ENCODE measurements around the gene SUGCT.

The SUGCT gene

DNA sequence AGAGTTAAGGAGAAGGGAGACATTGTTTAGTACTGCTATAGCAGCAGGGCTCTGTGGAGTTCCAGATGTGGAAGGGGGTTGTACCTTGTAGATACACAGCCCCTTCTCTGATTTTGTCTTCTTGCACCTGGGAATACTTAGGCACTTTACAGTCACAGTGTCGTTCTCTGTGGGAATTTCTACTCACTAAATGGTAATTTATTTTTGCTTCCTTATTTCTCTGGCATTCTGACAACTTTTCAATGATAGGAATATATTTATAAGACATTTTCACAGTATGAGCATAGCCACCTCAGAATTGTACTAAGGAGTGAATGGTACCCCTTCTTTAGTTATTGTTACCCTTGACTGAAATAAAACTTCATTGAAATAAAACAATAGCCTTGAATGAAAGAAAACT is 132.8 kb downstream of the SUGCT start:
- DNase-seq, result no peak

DNA sequence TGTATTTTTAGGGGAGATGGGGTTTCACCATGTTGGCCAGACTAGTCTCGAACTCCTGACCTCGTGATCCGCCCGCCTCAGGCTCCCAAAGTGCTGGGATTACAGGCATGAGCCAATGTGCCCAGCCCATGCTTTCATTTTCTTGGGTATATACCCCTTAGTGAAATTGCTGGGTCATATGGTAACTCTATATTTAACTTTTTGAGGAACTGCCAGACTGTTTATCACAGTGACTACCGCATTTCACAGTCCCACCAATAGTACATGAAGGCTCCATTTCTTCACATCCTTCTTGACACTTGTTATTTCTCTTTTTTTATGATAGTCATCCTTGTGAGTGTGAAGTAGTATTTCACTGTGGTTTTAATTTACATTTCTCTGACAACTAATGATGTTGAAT is 134.0 kb downstream of the SUGCT start:
- peak; percentile 97 for DNase-seq

DNA sequence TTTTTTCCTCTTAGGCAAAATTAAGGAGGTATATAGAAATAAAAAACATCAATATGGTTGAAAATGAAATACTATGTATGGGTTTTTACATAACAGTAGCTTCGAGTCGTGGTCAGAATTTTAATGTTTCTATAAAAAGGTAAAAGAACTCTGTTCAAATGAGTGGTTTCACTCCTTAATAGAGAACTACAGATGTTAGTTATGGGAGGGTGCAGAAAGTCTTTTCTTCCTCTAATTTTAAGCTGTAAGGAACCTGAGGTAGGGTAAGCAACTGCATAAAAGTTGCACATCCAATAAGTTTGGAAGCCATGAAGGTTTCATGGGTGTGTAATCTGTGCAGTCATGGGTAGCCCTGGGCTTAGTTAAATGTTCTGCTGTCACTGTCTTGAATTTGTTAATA is 141.3 kb downstream of the SUGCT start:
- no peak for DNase-seq

DNA sequence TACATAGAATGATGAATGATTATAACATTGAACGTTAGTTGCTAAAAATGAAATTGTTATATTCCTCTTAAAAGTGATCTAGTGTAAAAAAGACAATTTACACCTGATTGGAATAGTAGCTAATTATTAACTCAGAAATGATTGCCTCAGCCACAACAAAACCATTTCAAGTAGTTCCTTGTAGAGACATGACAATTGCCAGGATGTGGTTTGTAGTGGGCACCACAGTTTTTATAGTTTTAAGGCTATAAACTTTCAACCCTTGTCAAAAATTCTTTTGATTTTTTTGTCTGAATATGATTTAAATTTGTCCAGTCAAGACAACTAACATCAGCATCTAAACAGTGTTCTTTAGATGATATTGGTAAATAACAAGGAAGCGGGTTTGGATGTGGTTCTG is 145.2 kb downstream of the SUGCT start:
- no peak for DNase-seq

DNA sequence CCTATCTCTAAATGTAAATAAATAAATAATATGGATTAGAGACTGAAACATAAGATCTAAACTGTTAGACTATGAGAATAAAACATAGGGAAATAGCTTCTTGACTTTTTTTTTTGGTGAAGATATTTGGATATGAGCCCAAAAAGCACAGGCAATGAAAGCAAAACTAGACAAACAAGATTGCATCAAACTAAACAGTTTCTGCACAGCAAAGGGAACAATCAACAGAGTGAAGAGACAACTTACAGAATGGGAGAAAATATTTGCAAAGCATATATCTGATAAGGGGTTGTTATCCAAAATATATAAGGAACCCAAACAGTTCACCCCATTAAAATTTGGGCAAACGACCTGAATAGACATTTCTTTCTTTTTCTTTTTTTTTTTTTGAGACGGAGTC is 148.1 kb downstream of the SUGCT start:
- DNase-seq, result no peak

DNA sequence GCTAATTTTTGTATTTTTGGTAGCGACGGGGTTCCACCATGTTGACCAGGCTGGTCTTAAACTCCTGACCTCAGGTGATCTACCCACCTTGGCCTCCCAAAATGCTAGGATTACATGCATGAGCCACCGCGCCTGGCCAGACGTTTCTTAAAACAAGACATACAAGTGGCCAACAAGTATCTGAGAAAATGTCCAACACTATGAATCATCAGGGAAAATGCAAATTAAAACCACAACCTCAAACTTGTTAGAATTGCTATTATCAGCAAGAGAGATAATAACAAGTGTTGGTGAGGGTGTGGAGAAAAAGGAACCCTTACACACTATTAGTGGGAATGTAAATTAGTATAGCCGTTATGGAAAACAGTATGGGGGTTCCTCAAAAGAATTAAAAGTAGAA is 148.6 kb downstream of the SUGCT start:
- no peak for DNase-seq

DNA sequence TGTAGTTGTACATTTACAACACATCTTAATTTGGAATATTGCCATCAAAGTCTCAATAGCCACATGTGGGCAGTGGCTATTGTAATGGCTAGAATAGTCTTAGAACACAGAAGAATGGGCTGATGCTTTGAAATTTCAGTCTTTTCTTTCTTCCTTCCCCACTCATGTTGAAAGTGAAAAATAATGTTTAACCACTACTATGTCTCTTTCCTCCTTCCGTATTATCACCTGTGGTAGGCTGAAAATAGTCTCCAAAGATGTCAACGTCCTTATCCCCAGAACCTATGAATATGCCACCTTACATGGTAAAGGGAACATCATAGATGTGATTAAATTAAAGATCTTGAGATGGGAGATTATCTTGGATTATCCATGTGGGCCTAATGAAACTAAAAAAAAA is 154.0 kb downstream of the SUGCT start:
- DNase-seq, result no peak

DNA sequence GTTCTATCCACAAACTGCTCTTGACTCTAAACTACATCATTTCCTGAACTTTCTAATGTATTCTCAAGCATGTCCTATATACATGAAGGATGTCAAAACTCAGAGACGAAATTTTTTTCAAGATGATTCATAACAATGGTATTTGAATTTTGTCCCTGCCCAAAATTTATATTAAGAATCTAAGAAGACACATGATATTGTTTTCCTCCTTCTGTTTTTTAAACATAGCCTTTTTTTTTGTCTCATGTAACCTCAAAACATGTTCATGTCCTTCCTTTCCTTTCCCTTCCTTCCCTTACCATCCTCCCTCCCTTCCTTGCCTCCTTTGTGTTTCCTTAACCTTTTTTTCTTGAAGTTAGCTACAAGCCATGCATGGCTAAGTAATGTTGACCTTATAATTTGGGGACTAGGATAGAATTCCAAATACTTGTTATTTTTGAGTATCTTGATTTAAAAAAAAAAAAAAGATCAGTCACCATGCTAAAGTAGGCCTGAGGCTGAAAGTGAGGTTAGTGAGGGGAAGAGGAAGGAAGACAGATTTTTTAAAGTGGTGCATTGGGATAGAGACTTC is 163.0 kb downstream of the SUGCT start:
- DNase-seq, result no peak

DNA sequence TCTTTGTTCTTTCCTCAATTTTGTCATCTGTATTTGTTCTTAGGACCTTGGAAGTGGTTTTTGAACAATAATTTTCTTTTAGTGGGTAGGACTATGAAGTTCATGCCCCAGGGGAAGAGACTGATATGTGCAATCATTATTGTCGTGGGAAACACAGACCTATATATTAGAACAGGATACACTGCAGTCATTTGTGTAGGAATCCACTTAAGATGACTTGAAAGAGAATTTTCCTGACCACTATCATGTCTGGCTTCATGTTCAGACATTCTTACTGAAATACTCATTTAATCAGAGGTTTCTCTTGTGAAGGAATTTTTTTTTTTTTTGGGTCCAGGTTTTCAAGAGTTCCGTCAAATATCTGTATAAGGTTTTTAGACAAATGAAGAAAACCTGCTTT is 163.6 kb downstream of the SUGCT start:
- no peak for DNase-seq

DNA sequence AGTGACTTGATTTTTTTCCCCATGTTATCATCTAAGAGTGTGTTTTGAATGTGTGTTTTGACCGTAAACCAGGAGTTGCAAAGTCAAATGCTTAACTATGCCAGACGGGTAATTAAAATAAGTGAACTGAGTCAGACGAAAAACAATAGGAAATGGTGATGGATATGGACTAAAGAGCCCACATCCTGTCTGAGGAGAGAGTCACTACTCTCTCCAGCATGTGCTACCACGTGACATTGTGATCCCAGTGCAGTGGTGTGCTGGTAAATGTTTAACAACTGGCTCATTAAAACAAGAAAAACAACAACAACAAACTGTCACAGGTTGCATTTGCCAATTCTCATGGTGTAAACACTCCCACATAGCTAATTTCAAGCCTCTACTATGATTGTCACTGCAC is 164.3 kb downstream of the SUGCT start:
- DNase-seq, result no peak

DNA sequence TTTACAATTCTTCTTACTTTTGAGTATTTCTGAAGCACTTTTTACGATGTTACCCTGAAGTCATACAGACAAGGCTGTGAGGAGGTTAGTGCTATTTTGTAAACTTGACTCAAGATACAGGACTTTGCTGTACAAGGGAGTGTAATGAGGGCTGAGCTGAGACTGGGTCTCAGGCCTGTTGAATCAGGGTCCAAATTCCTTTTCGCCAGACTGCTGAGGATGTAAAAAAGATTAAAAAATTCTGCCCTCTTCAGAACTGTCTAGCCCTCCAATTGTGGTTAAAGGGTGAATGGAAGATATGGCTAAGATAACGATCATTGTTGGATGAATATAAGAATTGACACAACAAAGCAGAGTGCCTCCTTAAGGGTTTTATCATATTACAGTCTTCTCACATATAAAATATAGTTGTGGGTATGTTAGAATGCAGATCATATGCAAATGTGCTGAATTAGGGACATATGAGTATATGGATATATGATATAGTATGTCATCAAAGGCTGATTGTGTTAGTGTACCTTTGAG is 165.4 kb downstream of the SUGCT start:
- DNase-seq, result no peak

DNA sequence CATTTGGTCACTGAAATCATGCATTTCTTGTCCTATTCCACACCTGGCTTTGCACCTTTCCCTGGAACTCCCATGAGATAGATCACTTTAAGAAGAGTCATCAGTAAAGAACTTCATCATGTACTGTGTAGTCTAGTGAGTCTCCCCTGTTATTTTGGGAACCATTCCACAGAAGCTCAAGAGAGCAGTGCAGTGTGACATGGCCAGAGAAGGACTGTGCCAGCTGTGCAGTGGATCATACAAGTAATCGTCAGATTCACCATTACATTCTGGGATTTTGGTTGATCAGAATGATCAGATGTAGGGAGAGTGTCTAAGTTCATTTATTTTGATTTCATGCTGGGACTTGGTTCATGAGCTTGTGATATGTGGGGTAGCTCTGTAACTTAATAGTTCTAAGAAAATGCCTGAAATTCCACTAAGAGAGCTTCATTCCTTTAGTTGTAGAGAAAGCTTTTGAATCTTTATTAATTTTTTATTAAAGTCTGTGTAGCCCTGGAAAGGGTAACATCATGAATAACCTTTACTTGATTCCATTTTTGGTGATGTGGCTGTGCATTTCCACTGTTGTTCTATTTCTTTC is 166.8 kb downstream of the SUGCT start:
- DNase-seq, result no peak

DNA sequence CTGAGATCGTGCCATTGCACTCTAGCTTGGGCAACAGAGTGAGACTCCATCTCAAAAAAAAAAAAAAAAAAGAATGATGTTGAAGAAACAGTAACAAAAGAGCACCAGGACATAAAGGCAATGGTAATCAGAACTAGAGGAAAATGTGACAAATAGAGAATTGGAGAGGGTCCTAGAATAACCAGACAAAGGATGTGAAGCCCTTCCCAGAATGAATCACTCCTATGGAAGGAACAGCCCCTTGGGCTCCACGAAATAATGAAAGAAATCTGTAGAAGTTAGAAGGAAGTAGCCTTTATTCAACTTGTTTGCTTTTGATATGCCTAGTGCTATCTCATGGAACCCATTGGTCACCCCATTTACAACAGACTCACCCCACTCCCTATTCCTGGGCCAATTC is 169.2 kb downstream of the SUGCT start:
- DNase-seq, result no peak

DNA sequence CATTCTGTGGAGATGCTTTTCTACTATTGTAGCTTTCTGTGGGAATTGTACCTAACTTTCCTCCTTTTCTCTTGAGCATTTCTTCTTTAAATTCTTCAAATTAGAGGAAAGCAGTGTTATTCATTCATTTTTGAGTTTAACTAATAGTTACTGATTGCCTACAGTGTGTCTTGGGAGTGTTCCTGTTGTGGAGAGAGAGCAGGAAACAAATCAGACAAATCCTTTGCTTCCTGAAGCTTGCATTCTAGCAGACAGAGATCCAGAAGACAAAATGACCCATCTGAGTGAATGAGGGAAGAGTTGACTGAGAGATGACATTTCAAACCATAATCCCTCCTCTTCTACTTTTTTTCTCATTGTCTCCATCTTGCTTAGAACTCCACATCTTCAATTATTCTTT is 170.4 kb downstream of the SUGCT start:
- DNase-seq, result no peak

DNA sequence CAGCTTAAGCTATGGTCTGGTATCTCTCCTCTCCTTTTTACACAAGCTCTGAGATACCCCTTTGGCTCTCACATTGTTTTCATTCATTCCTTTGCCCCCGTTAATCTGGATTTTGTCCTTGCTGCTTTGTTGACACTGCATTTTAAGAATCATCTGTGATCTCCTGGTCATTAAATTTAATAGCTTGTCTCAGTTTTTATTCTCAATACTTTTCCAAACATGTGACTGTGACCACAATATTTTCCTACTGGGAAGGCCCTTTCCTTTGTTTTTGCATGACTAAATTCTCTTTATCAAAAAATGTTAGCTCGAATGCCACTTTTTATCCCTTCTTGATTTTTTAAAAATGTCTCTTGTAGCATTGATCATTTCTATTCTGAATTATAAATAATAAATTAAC is 171.2 kb downstream of the SUGCT start:
- DNase-seq, result no peak

DNA sequence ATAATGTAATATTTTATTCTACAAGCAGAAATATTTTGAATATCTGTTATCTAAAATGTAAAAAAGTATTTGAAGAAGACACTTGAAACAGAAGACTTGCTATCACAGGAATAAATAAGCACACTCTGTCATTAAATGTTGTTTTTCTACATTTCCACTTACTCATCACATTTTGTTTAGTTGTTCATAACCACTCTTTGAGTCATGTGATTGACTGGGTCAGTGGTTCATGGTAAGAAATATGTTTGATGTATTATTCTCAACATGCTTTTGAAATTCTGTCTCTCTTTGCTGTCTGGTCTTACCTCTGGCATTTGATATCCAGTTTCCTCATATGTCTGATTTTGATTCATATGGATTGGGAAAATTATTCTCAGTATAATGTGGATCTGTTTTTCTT is 171.8 kb downstream of the SUGCT start:
- no peak for DNase-seq

DNA sequence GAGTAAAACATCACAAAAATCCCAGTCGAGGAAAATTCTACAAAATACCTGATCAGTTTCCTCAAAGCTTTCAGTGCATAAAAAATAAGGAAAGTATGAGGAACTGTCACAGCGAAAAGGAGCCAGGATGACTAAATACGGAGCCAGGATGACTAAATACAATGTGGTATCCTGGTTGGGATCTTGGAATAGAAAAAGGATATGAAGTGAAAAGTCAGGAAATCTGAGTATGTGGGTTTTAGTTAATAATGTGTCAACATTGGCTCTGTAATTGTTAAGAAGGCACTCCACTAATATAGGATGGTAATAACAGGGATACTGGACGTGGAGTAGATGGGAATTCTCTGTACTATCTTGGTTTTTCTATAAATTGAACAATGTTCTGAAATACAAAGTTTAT is 175.5 kb downstream of the SUGCT start:
- DNase-seq, result no peak

DNA sequence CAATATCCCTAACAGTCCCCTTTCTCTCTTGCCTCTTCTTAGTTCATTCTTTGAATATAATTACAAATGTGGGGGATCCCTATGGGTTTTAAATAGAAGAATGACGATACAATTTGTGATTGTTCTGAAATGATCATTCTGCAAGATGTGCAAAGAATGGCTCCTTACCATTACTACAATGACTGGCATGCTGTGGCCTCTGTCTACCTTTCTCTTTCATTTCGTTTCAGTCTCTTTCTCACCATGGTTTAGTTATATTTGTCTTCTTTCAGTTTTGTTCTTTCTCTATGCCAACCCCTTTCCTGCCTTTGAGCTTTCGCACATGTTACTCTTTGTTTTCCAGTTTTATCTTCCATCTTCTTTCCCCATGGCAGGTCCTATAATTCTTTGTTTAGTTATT is 176.5 kb downstream of the SUGCT start:
- no peak for DNase-seq

DNA sequence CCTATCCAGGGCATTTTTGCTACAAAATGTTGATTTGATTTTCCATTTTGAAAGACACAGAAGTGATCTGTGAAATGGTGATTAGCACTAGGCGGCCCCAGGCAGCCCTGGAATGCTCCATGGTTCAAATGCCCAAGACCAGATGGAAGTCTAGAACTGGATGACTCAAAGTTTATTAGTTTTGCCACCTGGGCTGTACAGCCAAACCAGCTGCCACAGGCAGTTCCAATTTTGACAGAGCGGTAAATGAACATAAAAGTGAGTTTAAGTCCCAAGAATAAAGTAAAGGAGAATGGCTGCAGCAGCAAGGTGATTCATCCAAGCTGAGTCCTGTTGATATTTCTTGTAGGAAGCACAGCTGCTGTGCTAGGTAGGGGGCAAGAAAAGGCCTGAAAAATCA is 180.5 kb downstream of the SUGCT start:
- no peak for DNase-seq

DNA sequence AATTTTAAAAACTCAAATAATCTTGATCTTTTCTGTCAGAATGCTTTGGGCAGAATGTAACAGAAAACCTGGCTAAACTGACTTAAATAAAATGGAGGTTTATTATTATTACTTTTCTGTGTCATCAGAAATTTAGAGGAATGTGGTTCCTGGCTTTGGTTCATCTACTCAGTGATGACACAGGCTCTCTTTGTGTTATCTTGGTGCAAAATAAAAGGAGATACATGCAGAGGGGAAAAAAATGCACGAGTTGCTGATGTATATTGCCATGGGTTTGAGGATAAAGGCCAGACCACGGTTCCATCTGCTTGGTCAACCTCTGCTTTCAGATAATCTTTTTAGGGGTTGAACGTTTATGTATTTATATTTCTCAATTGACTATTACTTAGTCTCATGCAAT is 181.4 kb downstream of the SUGCT start:
- DNase-seq, result no peak

DNA sequence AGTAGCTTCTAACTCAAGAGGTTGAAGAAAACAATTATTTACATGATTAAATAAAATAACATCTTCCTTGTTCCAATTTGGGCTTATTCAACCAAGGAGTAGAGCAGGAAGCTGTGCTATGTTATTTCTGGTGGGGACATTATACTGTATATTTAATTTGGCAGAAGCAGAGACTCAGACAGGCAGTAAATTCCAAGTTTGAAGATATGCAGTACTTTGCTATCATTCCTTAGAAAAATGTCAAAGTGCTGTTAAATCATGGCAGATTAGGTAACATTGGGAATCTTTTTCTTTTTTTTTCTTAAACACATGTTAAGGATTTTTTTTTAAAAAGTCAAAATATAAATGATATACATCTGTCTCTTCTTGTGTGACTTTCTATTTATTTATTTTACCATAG is 190.1 kb downstream of the SUGCT start:
- DNase-seq, result no peak

DNA sequence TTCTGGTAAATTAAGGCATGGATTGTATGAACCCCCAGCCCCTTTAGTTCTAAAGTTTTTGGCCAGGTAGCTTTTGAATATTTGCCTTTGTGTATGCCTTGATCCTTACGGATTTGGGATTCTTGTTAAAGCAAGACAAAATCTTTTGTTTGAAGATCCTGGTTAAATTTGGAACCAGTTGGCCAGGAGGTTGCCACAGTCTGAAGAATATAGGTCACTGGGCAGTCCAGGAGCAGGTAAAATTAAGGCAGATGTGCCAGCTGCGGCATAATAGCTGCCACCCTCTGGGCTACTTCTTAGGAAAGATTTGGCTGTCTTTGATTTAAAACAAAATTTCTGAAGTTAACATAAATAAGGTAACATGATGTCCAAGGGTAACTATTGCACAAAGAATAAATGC is 192.3 kb downstream of the SUGCT start:
- no peak for DNase-seq

DNA sequence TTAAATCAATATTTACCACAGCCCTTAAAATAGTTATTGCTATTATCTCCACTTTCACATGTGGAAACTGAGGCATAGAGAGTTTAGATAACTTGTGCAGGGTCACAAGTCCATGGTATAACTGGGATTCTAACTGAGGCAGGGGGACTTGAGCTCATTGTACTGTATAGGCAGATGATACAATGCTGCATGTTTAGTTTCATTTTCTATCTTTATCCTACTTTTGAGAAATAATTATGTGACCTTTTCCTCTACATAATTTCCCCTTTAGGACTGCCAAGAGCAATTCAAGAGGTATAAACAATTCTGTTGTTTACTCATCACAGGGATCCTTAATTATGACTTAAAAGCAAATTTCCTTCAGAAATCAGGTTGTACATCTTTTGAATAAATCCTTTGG is 193.1 kb downstream of the SUGCT start:
- peak; percentile 51 for DNase-seq

DNA sequence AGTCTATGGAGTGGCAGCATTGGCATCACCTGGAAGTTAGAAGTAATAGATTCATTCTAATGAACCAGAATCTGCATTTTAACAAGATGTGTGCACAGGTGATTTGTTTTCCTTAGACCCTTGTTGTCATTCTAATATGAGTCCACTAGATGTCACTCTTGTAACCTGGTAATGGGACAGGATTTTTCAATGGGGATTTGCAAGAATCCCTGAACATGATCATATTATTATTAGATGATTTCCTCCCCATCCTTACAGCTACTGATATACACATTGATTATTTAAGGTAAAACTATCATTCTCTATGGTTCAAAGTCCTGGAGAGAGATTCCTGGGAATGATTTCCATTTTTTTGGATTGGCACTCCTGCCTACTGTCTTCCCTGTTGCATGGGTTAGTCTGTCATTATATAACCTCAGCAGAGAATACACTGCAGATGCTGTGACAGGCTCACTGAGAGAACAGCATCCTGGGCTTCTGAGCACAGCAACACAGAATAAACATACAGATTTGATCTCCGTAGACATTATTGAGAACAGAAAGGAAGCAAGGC is 194.9 kb downstream of the SUGCT start:
- peak; percentile 47 for DNase-seq

DNA sequence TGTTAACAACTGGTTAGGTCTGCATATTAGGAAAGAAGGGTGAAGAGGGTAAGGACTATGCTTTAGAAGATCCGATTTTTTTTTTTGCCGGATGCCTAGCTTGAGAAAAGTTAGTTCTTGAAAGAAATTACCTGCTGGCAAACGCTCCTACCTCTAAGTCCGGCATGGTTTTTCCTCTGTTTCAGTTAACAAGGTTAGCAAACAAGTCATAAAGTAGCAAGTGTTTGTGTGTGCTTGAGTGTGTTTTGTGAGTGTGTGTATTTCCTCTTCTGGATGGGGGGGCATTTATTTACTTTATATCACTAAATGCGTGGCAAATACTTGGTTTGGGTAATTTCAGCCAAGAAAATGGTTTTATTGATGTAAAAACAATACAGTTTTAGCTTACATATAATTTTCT is 195.6 kb downstream of the SUGCT start:
- no peak for DNase-seq

All from inflammatory macrophage treated with lipopolysaccharide for 4 hours (primary cell).